ENCODE measurements around the gene AMH.

Gene AMH

GRCh38 chr19:2207991-2208860, 40.9 kb upstream of the AMH start:
- CTCF ChIA-PET, result interaction anchor here (0.6 to 2.3 kb wide), 10 partner anchors 9 to 184 kb away, joined by 3 to 9 read pairs (median 3); partner anchors contain the start of gene PLEKHJ1
- H3K4me3 ChIP-seq (ENCODE audit: low read depth, low read length), result no peak overlapping the region
- TF ChIP-seq CTCF (IDR thresholded peaks at IDR 0.05; ENCODE audit: insufficient read depth, low read length, missing control alignments), result peak; percentile 36
- POLR2A ChIA-PET, result interaction anchor here (0.6 to 1.1 kb wide), 3 partner anchors 29 to 214 kb away, joined by 3 to 4 read pairs (median 4); partner anchors contain the start of gene AP3D1
- DNase-seq (ENCODE audit: low read depth, low spot score), result no peak

- TF ChIP-seq CTCF (IDR thresholded peaks at IDR 0.05; ENCODE audit: insufficient read depth, low read length, missing control alignments), result no peak
- H3K4me3 ChIP-seq (ENCODE audit: low read depth, low read length), result no peak overlapping the region
- ChIA-PET CTCF (interaction anchor here (1.2 to 2.3 kb wide), 6 partner anchors 14 to 106 kb away, joined by 3 to 9 read pairs (median 3); partner anchors contain the start of gene PLEKHJ1), POLR2A (interaction anchor here (0.6 to 1.1 kb wide), 3 partner anchors 29 to 214 kb away, joined by 3 to 4 read pairs (median 4); partner anchors contain the start of gene AP3D1)
- no peak for DNase-seq (ENCODE audit: low read depth, low spot score)
Measured at GRCh38 chr19:2208975-2209374, 40.1 kb upstream of the AMH start.

- POLR2A ChIA-PET, result interaction anchor here (0.6 to 1.1 kb wide), 3 partner anchors 12 to 213 kb away, joined by 3 to 4 read pairs (median 3); partner anchors contain the start of gene AP3D1
Measured at GRCh38 chr19:2209408-2209807, 39.7 kb upstream of the AMH start.

GRCh38 chr19:2210206-2210605, 38.9 kb upstream of the AMH start:
- no peak overlapping the region for H3K4me3 ChIP-seq (ENCODE audit: low read depth, low read length)
- DNase-seq (ENCODE audit: low read depth, low spot score), result no peak
- POLR2A ChIA-PET, result interaction anchor here (0.8 kb wide), 1 partner anchor 12 kb away, joined by 3 read pairs; no protein-coding TSS in a partner anchor
- CTCF ChIA-PET, result no interaction called here
- no peak for TF ChIP-seq CTCF (IDR thresholded peaks at IDR 0.05; ENCODE audit: insufficient read depth, low read length, missing control alignments)

More at GRCh38 chr19:2209408-2209807, 39.7 kb upstream of the AMH start:
- H3K4me3 ChIP-seq (ENCODE audit: low read depth, low read length), result no peak overlapping the region
- DNase-seq (ENCODE audit: low read depth, low spot score), result no peak
- CTCF ChIA-PET, result interaction anchor here (1.2 to 2.3 kb wide), 6 partner anchors 14 to 105 kb away, joined by 3 to 9 read pairs (median 3); partner anchors contain the start of gene PLEKHJ1
- no peak for TF ChIP-seq CTCF (IDR thresholded peaks at IDR 0.05; ENCODE audit: insufficient read depth, low read length, missing control alignments)

- ChIA-PET POLR2A (interaction anchor here (1.4 kb wide), 1 partner anchor 19 kb away, joined by 4 read pairs; no protein-coding TSS in a partner anchor), CTCF (interaction anchor here (1.5 kb wide), 1 partner anchor 11 kb away, joined by 3 read pairs; no protein-coding TSS in a partner anchor)
- no peak for DNase-seq (ENCODE audit: low read depth, low spot score)
- no peak for TF ChIP-seq CTCF (IDR thresholded peaks at IDR 0.05; ENCODE audit: insufficient read depth, low read length, missing control alignments)
- no peak overlapping the region for H3K4me3 ChIP-seq (ENCODE audit: low read depth, low read length)
Measured at GRCh38 chr19:2210987-2211740, 38.0 kb upstream of the AMH start.

All from AG04449 (cell line).